WTC11 (cell line): ENCODE data around the gene CCDC126. TPM values are rescaled to one million over a fixed set of nuclear protein-coding genes. Genes with fewer than 3 reads are reported as not detected.

ENCODE experiments used
- total RNA-seq: library from RNA; stranded (reverse); gene quantifications from 3 replicates; pipeline ENCODE4 v1.2.3, GENCODE V29; 2021

The CCDC126 gene
- total RNA-seq, 1 experiment from 2014 or later, result 5.1 TPM

Other genes with a start within 250 kb of the CCDC126 start
- 129 to 165 TPM (median 164 TPM) in 3 replicates for gene IGF2BP3, start 126.9 kb upstream of the CCDC126 start, total RNA-seq
- 110 to 144 TPM (median 133 TPM) in 3 replicates for gene TRA2A, start 65.4 kb upstream of the CCDC126 start, total RNA-seq
- gene FAM221A, start 82.8 kb downstream of the CCDC126 start, total RNA-seq, result 22.6 to 24.9 TPM (median 23.3 TPM) in 3 replicates
- 0.21 to 0.42 TPM (median 0.30 TPM) in 3 replicates for gene STK31, start 112.8 kb downstream of the CCDC126 start, total RNA-seq